Kidney (tissue), 14 donors: ENCODE measurements around the gene CCDC57. TPM values are rescaled to one million over a fixed set of nuclear protein-coding genes. Genes with fewer than 3 reads are reported as not detected.

ENCODE experiments used
- DNase-seq, 5 donors: peaks; one replicate each; pipeline ENCODE4 v3.0.0-alpha.2; 2013 to 2020
- FAIRE-seq: peaks from 2 replicates; lab custom pipeline; 2012; peaks lifted over from hg19 to GRCh38; lab: Jason Lieb, UNC
- H3K27ac ChIP-seq, 2 donors: one replicate each; pipeline ENCODE4 v1.7.0; 2013; ENCODE audit warnings: low read depth in 2 of 2, low read length in 2 of 2, inconsistent platforms in 1 of 2
- H3K27me3 ChIP-seq: one replicate; pipeline ENCODE4 v1.7.1; 2013; ENCODE audit warnings: low read length, inconsistent platforms; ENCODE audit not compliant: control insufficient read depth, insufficient read depth
- H3K36me3 ChIP-seq, 3 donors: one replicate each; pipeline versions ENCODE4 v1.7.0 to v1.7.1; 2013; ENCODE audit warnings: low read length in 3 of 3, control low read depth in 1 of 3, inconsistent platforms in 1 of 3; ENCODE audit not compliant: insufficient read depth in 3 of 3, control insufficient read depth in 2 of 3
- H3K4me1 ChIP-seq, 3 donors: one replicate each; pipeline versions ENCODE4 v1.7.0 to v1.7.1; 2013; ENCODE audit warnings: low read length in 3 of 3, inconsistent platforms in 1 of 3, low read depth in 1 of 3; ENCODE audit not compliant: control insufficient read depth in 2 of 3, insufficient read depth in 2 of 3
- H3K4me3 ChIP-seq, 3 donors: one replicate each; pipeline versions ENCODE4 v1.7.0 to v1.8.1; 2013; ENCODE audit warnings: low read length in 3 of 3, control low read depth in 1 of 3, inconsistent platforms in 1 of 3
- H3K9ac ChIP-seq, 3 donors: one replicate each; pipeline versions ENCODE4 v1.7.0 to v1.7.1; 2013; ENCODE audit warnings: low read length in 3 of 3, control low read depth in 1 of 3, inconsistent platforms in 1 of 3
- H3K9me3 ChIP-seq, 3 donors: one replicate each; pipeline versions ENCODE4 v1.7.0 to v1.7.1; 2013; ENCODE audit warnings: low read length in 3 of 3, control low read depth in 1 of 3, inconsistent platforms in 1 of 3; ENCODE audit not compliant: control insufficient read depth in 2 of 3, insufficient read depth in 1 of 3
- intact Hi-C: fragments of 100-400 bp; cut with DNase I; formaldehyde crosslinking; loops from one replicate; pipeline ENCODE4 v1.11.1; 2022
- polyA plus RNA-seq: library from polyadenylated mRNA; stranded (reverse); fragments of 350-450 nt; fragmentation: Illumina TruSeq; extraction: RNeasy Lipid Tissue Mini Kit (QIAGEN cat#74804); gene quantifications from one replicate; pipeline ENCODE4 v1.2.3, GENCODE V29; 2014; ENCODE audit warnings: low read depth, low replicate concordance; ENCODE audit not compliant: insufficient read depth
- total RNA-seq: library from RNA; stranded (reverse); fragmentation: NEBNext Ultra II Directional; extraction: Animal tissue kit (Norgen Biotek cat#: 25700); gene quantifications from one replicate; pipeline ENCODE4 v1.2.1, GENCODE V29; 2021
- TF ChIP-seq, protein P1 (sequence below): IDR thresholded peaks from 3 replicates; pipeline ENCODE4 v1.5.1; 2012; ENCODE audit warnings: mild to moderate bottlenecking, moderate library complexity, borderline replicate concordance; ENCODE audit not compliant: insufficient read depth; ENCODE audit errors: extremely low read depth
- donor health status: control.
- donor health status: control.
- donor health status: control.
- donor health status: control.
- donor health status: control.
- donor health status: DM: yes; HTN: yes; CAD: no.
- donor health status: Normal renal cell carcinoma (clear cell type).

Gene CCDC57
- total and polyA plus RNA-seq, 2 donors from 2014 or later: 46.7 to 79.4 TPM

GRCh38 chr17:82173351-82174041 is 39.1 kb downstream of the CCDC57 start:
- peaks cover 0 to 5% (median 0%) of the 10 kb centered on the region in 3 donors for H3K9me3 ChIP-seq
- intact Hi-C loops: loop anchor here (10.0 kb wide), 1 partner anchor 59 kb away; no protein-coding TSS in a partner anchor
- no peak overlapping the region for H3K9ac ChIP-seq
- no peaks in the 10 kb centered on the region for H3K4me1 ChIP-seq
- H3K4me3 ChIP-seq: no peak overlapping the region
- H3K27ac ChIP-seq: no peak overlapping the region
- peaks cover 0 to 18% (median 5%) of the 10 kb centered on the region in 3 donors for H3K36me3 ChIP-seq
- peak in 2 of 5 donors; percentile 32 to 42 for DNase-seq
- TF ChIP-seq, protein P1, sequence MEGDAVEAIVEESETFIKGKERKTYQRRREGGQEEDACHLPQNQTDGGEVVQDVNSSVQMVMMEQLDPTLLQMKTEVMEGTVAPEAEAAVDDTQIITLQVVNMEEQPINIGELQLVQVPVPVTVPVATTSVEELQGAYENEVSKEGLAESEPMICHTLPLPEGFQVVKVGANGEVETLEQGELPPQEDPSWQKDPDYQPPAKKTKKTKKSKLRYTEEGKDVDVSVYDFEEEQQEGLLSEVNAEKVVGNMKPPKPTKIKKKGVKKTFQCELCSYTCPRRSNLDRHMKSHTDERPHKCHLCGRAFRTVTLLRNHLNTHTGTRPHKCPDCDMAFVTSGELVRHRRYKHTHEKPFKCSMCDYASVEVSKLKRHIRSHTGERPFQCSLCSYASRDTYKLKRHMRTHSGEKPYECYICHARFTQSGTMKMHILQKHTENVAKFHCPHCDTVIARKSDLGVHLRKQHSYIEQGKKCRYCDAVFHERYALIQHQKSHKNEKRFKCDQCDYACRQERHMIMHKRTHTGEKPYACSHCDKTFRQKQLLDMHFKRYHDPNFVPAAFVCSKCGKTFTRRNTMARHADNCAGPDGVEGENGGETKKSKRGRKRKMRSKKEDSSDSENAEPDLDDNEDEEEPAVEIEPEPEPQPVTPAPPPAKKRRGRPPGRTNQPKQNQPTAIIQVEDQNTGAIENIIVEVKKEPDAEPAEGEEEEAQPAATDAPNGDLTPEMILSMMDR: no peak
- no peak for FAIRE-seq
- H3K27me3 ChIP-seq: no peaks in the 10 kb centered on the region

GRCh38 chr17:82172486-82173160 is 40.0 kb downstream of the CCDC57 start:
- Histone ChIP-seq H3K4me1 (no peaks in the 10 kb centered on the region), H3K36me3 (peaks cover 0 to 11% (median 7%) of the 10 kb centered on the region in 3 donors), H3K27me3 (no peaks in the 10 kb centered on the region), H3K9ac (no peak overlapping the region), H3K27ac (no peak overlapping the region), H3K4me3 (no peak overlapping the region), H3K9me3 (peaks cover 0 to 5% (median 0%) of the 10 kb centered on the region in 3 donors)
- DNase-seq (peak in 1 of 5 donors; percentile 37), FAIRE-seq (no peak)
- intact Hi-C loops: loop anchor here (10.0 kb wide), 1 partner anchor 58 kb away; no protein-coding TSS in a partner anchor
- TF ChIP-seq, protein P1: no peak

GRCh38 chr17:82171750-82172375 is 40.8 kb downstream of the CCDC57 start:
- peaks cover 0 to 5% (median 0%) of the 10 kb centered on the region in 3 donors for H3K9me3 ChIP-seq
- H3K27me3 ChIP-seq: no peaks in the 10 kb centered on the region
- peaks cover 0 to 11% (median 7%) of the 10 kb centered on the region in 3 donors for H3K36me3 ChIP-seq
- TF ChIP-seq, protein P1: no peak
- no peak for FAIRE-seq
- DNase-seq: peak in 1 of 5 donors; percentile 53
- no peaks in the 10 kb centered on the region for H3K4me1 ChIP-seq
- intact Hi-C loops: loop anchor here (10.0 kb wide), 1 partner anchor 57 kb away; no protein-coding TSS in a partner anchor
- no peak overlapping the region for H3K9ac ChIP-seq
- H3K4me3 ChIP-seq: no peak overlapping the region
- no peak overlapping the region for H3K27ac ChIP-seq
